HepG2 (cell line): ENCODE measurements around the gene PLCL1. TPM values are rescaled to one million over a fixed set of nuclear protein-coding genes. Genes with fewer than 3 reads are reported as not detected.

Source experiments
- ATAC-seq: fragments of 200-7000 bp; cut with Tn5 transposase; 3 replicates; pipeline ENCODE4 v1.9.1; 2020; ENCODE audit warnings: mild to moderate bottlenecking, moderate library complexity
- BruUV-seq: library from RNA; stranded (reverse); fragments of 400-500 nt; replicated peaks from 2 replicates; lab custom pipeline; 2021; lab: Mats Ljungman, UMichigan
- CTCF ChIA-PET: fragments of 300-600 bp; formaldehyde crosslinking; extraction: SDS; loops from one replicate; lab custom pipeline; 2021; ENCODE audit warnings: low total read pairs, inconsistent platforms, low intra/inter-chr PET ratio; lab: Yijun Ruan, JAX
- POLR2A ChIA-PET: fragments of 350-600 bp; sonication (Branson Sonifier 250); formaldehyde crosslinking; loops from one replicate; lab custom pipeline; 2020; ENCODE audit warnings: antibody characterized with exemption, inconsistent platforms; lab: Yijun Ruan, JAX
- DNase-seq: peaks from one replicate; pipeline ENCODE4 v3.0.0-alpha.2; 2015; ENCODE audit warnings: low spot score
- FAIRE-seq: peaks from 3 replicates; lab custom pipeline; 2011; peaks lifted over from hg19 to GRCh38; lab: Jason Lieb, UNC
- H2AFZ ChIP-seq: one replicate; pipeline ENCODE4 v1.6.1; 2011; ENCODE audit warnings: low read length, inconsistent platforms
- H3K27ac ChIP-seq: fragments of 300-600 bp; 3 replicates; pipeline ENCODE4 v1.8.0; 2011; ENCODE audit warnings: mixed run types, mild to moderate bottlenecking, mixed read lengths, low read length, inconsistent platforms; ENCODE audit not compliant: insufficient read depth; ENCODE audit errors: extremely low read length
- H3K27me3 ChIP-seq, 2 experiments: fragments of 200-600 bp in 1 of 2; 2 replicates in 1 of 2; 3 replicates in 1 of 2; pipeline versions ENCODE4 v1.6.0 to v1.8.0; 2011; ENCODE audit warnings: low read length in 2 of 2, mild to moderate bottlenecking in 2 of 2, moderate library complexity in 2 of 2, inconsistent platforms in 1 of 2; ENCODE audit not compliant: insufficient read depth in 2 of 2, control insufficient read depth in 1 of 2
- H3K36me3 ChIP-seq, 2 experiments: fragments of 200-600 bp in 1 of 2; replicated peaks in 1 of 2; 2 replicates in 1 of 2; 3 replicates in 1 of 2; pipeline versions ENCODE4 v1.5.1 to v1.8.0; 2011; ENCODE audit warnings: low read length in 2 of 2, inconsistent platforms in 1 of 2; ENCODE audit not compliant: insufficient read depth in 2 of 2, control insufficient read depth in 1 of 2
- H3K4me1 ChIP-seq: 2 replicates; pipeline ENCODE4 v1.5.1; 2012; ENCODE audit warnings: low read length, inconsistent platforms; ENCODE audit not compliant: insufficient read depth
- H3K4me2 ChIP-seq: 2 replicates; pipeline ENCODE4 v1.6.0; 2011; ENCODE audit warnings: low read depth, low read length, inconsistent platforms
- H3K4me3 ChIP-seq, 3 experiments: fragments of 200-600 bp in 1 of 3; sonication (generic), shearing (Covaris generic) in 1 of 3; replicated peaks in 1 of 3; 2 replicates each; pipeline ENCODE4 v1.5.1; 2011 to 2016; ENCODE audit warnings: low read length in 3 of 3, inconsistent platforms in 2 of 3, low read depth in 2 of 3, mild to moderate bottlenecking in 2 of 3, control low read depth in 1 of 3, mixed read lengths in 1 of 3; ENCODE audit not compliant: insufficient read depth in 1 of 3
- H3K79me2 ChIP-seq: one replicate; pipeline ENCODE4 v1.6.1; 2011; ENCODE audit warnings: low read length, inconsistent platforms; ENCODE audit not compliant: insufficient read depth
- H3K9ac ChIP-seq: 2 replicates; pipeline ENCODE4 v1.6.0; 2011; ENCODE audit warnings: mild to moderate bottlenecking, low read depth, low read length, inconsistent platforms; ENCODE audit not compliant: insufficient read depth
- H3K9me3 ChIP-seq: 2 replicates; pipeline ENCODE4 v1.5.1; 2012; ENCODE audit warnings: mild to moderate bottlenecking, low read length
- H4K20me1 ChIP-seq: 2 replicates; pipeline ENCODE4 v1.6.0; 2011; ENCODE audit warnings: inconsistent platforms, mild to moderate bottlenecking, low read length, moderate library complexity; ENCODE audit not compliant: insufficient read depth
- HNRNPL ChIP-seq: fragments of 200-400 bp; formaldehyde crosslinking; IDR thresholded peaks from 2 replicates; pipeline ENCODE4 v1.6.1; 2017; ENCODE audit warnings: mild to moderate bottlenecking, low read depth, low read length
- ISL2 ChIP-seq: sonication (generic); formaldehyde crosslinking; IDR thresholded peaks from 2 replicates; pipeline ENCODE4 v1.5.0; 2020; ENCODE audit warnings: missing genetic modification reagents
- MAF1 ChIP-seq: sonication (generic); formaldehyde crosslinking; IDR thresholded peaks from 2 replicates; pipeline ENCODE4 v1.5.0; 2020; ENCODE audit warnings: missing genetic modification reagents, borderline replicate concordance
- MYC ChIP-seq: sonication (generic); formaldehyde crosslinking; IDR thresholded peaks from 2 replicates; pipeline ENCODE4 v1.9.0; 2021; ENCODE audit warnings: missing genetic modification reagents, borderline replicate concordance
- RBFOX2 ChIP-seq: fragments of 200-400 bp; formaldehyde crosslinking; IDR thresholded peaks from 2 replicates; pipeline ENCODE4 v1.6.1; 2017; ENCODE audit warnings: low read depth, mild to moderate bottlenecking, low read length
- RBM39 ChIP-seq: fragments of 200-400 bp; formaldehyde crosslinking; IDR thresholded peaks from one replicate; pipeline ENCODE4 v1.6.1; 2018; ENCODE audit warnings: antibody characterized with exemption, mild to moderate bottlenecking, low read depth, low read length; ENCODE audit not compliant: poor library complexity, severe bottlenecking
- SP140L ChIP-seq: sonication (generic); formaldehyde crosslinking; IDR thresholded peaks from 2 replicates; pipeline ENCODE4 v1.4.0; 2020; ENCODE audit warnings: missing genetic modification reagents, borderline replicate concordance
- TGIF2 ChIP-seq: IDR thresholded peaks from 2 replicates; pipeline ENCODE4 v1.6.1; 2016; ENCODE audit warnings: control low read depth, missing compliant biosample characterization
- ZFP1 ChIP-seq: IDR thresholded peaks from 2 replicates; pipeline ENCODE4 v1.6.1; 2016
- ZNF124 ChIP-seq: sonication (generic); formaldehyde crosslinking; IDR thresholded peaks from 2 replicates; pipeline ENCODE4 v1.4.0; 2020; ENCODE audit warnings: missing genetic modification reagents
- ZNF260 ChIP-seq: sonication (generic); formaldehyde crosslinking; IDR thresholded peaks from 2 replicates; pipeline ENCODE4 v1.4.0; 2020; ENCODE audit warnings: missing genetic modification reagents, low read depth, mild to moderate bottlenecking, borderline replicate concordance
- ZNF556 ChIP-seq: sonication (generic); formaldehyde crosslinking; IDR thresholded peaks from 2 replicates; pipeline ENCODE4 v1.4.0; 2020; ENCODE audit warnings: mild to moderate bottlenecking, missing genetic modification reagents, borderline replicate concordance
- ZNF615 ChIP-seq: sonication (generic); formaldehyde crosslinking; IDR thresholded peaks from 2 replicates; pipeline ENCODE4 v1.5.0; 2020; ENCODE audit warnings: mild to moderate bottlenecking, missing genetic modification reagents, borderline replicate concordance
- ZNF619 ChIP-seq: sonication (generic); formaldehyde crosslinking; IDR thresholded peaks from 2 replicates; pipeline ENCODE4 v1.4.0; 2020; ENCODE audit warnings: mild to moderate bottlenecking, missing genetic modification reagents
- ZNF780A ChIP-seq: sonication (generic); formaldehyde crosslinking; IDR thresholded peaks from 2 replicates; pipeline ENCODE4 v1.8.0; 2022; ENCODE audit warnings: mild to moderate bottlenecking, missing genetic modification reagents, moderate library complexity
- WGBS: methylation state at CpG from one replicate; pipeline ENCODE4 v1.1.6; 2017; ENCODE audit warnings: low lambda C conversion rate; 5-methylcytosine and 5-hydroxymethylcytosine counted together
- in situ Hi-C: cut with HindIII; loops from 2 replicates; pipeline ENCODE4 v1.10.0; 2017; ENCODE audit warnings: low pct_unique_long_range_greater_than_20kb; ENCODE audit not compliant: extremely low pct_ligation_motif_present
- intact Hi-C: fragments of 100-400 bp; cut with micrococcal nuclease; formaldehyde crosslinking; loops from one replicate; pipeline ENCODE4 v1.10.0; 2022; ENCODE audit not compliant: unreplicated experiment
- polyA plus RNA-seq, 8 experiments: library from polyadenylated mRNA; depleted of rRNA in 3 of 8; stranded (reverse) in 7 of 8; unstranded in 1 of 8; fragments of >200 nt; fragmentation: Illumina TruSeq in 4 of 8; extraction: Trizol in 4 of 8; gene quantifications; 2 replicates each; pipeline versions ENCODE4 v1.2.1 to v1.2.3, GENCODE V29; 2011 to 2016; ENCODE audit warnings: low read depth in 4 of 8, missing spikeins in 1 of 8, mixed read lengths in 1 of 8; ENCODE audit not compliant: insufficient read depth in 1 of 8
- total RNA-seq, 5 experiments: library from RNA; depleted of rRNA; stranded (reverse); fragments of >200 nt; fragmentation: Illumina TruSeq; extraction: Trizol; gene quantifications; 2 replicates each; pipeline ENCODE4 v1.2.3, GENCODE V29; 2016; ENCODE audit warnings: low read depth in 1 of 5
- TF ChIP-seq, protein P1 (sequence below): sonication (generic); formaldehyde crosslinking; IDR thresholded peaks from 2 replicates; pipeline ENCODE4 v1.4.0; 2020; ENCODE audit warnings: missing genetic modification reagents, mild to moderate bottlenecking, borderline replicate concordance
- TF ChIP-seq, protein P2 (sequence below): sonication (generic); formaldehyde crosslinking; IDR thresholded peaks from 2 replicates; pipeline ENCODE4 v1.4.0; 2020; ENCODE audit warnings: mild to moderate bottlenecking, missing genetic modification reagents

Gene PLCL1
- total and polyA plus RNA-seq, 2 of the 13 experiments (the other 11 are each of a cell fraction or from before 2014, with no cell fraction given): not detected

DNA sequence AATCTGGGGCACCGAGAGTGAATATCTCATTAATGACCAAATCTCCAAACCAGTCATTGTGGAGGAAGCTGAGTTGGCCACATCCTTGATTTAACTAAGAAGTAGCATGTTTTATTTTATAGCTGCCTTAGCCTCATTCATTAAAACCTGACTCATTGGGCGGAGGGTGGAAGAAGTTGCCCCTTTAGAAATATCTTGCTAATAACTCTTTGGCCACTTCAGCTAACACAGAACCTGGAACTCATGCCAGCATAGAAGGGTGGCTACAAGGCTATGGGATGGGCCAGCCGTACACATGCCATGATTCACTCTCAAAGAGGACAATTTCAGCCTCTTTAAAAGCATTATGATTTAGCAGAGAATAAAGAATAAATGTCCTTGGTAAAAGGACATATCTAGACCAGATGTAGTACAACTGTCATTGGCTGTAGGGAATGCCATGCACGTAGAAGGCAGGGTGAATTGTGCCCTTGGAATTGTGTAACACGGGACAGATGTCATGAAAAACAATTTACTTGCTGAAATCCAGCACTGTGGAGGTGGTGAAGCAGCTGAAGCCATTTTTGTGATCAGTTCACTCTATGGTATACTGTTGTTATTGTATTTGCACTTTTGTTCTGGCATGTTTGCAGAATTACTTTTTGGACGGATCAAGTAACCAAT lies 330.0 kb downstream of the PLCL1 start:
- ChIA-PET CTCF (no interaction called here), POLR2A (no interaction called here)
- Histone ChIP-seq H3K4me2 (no peak overlapping the region), H3K9ac (no peak overlapping the region), H3K36me3 (no peaks in the 10 kb centered on the region), H4K20me1 (no peaks in the 10 kb centered on the region), H3K27ac (no peak overlapping the region), H3K4me3 (no peak overlapping the region), H2AFZ (no peak overlapping the region), H3K79me2 (no peaks in the 10 kb centered on the region), H3K9me3 (no peaks in the 10 kb centered on the region), H3K27me3 (no peaks in the 10 kb centered on the region), H3K4me1 (no peaks in the 10 kb centered on the region)
- ATAC-seq (no peak), FAIRE-seq (no peak), DNase-seq (no peak)
- BruUV-seq: no TSS peak
- 5% methylated on average over 6 of the region's 6 CpGs for WGBS
- TF ChIP-seq ZNF615 (CRISPR knock-in tag): no peak
- no peak for TF ChIP-seq RBM39
- TF ChIP-seq MYC: no peak
- no peak for TF ChIP-seq MAF1 (CRISPR knock-in tag)
- TF ChIP-seq ZNF619 (CRISPR knock-in tag): no peak
- TF ChIP-seq TGIF2 (CRISPR knock-in tag): no peak
- TF ChIP-seq ZNF124: no peak
- TF ChIP-seq ZNF260 (CRISPR knock-in tag): no peak
- TF ChIP-seq, protein P1, sequence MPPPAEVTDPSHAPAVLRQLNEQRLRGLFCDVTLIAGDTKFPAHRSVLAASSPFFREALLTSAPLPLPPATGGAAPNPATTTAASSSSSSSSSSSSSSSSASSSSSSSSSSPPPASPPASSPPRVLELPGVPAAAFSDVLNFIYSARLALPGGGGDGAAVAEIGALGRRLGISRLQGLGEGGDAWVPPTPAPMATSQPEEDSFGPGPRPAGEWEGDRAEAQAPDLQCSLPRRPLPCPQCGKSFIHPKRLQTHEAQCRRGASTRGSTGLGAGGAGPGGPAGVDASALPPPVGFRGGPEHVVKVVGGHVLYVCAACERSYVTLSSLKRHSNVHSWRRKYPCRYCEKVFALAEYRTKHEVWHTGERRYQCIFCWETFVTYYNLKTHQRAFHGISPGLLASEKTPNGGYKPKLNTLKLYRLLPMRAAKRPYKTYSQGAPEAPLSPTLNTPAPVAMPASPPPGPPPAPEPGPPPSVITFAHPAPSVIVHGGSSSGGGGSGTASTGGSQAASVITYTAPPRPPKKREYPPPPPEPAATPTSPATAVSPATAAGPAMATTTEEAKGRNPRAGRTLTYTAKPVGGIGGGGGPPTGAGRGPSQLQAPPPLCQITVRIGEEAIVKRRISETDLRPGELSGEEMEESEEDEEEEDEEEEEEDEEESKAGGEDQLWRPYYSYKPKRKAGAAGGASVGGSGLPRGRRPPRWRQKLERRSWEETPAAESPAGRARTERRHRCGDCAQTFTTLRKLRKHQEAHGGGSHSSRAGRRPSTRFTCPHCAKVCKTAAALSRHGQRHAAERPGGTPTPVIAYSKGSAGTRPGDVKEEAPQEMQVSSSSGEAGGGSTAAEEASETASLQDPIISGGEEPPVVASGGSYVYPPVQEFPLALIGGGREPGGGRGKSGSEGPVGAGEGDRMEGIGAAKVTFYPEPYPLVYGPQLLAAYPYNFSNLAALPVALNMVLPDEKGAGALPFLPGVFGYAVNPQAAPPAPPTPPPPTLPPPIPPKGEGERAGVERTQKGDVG (CRISPR knock-in tag): no peak
- TF ChIP-seq SP140L (CRISPR knock-in tag): no peak
- TF ChIP-seq HNRNPL: no peak
- TF ChIP-seq ZNF556 (CRISPR knock-in tag): no peak
- TF ChIP-seq ZFP1: no peak
- no peak for TF ChIP-seq RBFOX2
- no peak for TF ChIP-seq ISL2 (CRISPR knock-in tag)
- TF ChIP-seq ZNF780A (CRISPR knock-in tag): no peak
- TF ChIP-seq, protein P2, sequence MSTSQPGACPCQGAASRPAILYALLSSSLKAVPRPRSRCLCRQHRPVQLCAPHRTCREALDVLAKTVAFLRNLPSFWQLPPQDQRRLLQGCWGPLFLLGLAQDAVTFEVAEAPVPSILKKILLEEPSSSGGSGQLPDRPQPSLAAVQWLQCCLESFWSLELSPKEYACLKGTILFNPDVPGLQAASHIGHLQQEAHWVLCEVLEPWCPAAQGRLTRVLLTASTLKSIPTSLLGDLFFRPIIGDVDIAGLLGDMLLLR (CRISPR knock-in tag): no peak
- in situ Hi-C loops: no loop called here
- intact Hi-C loops: no loop called here
